ENCODE measurements around the gene ULK2. TPM values are rescaled to one million over a fixed set of nuclear protein-coding genes. Genes with fewer than 3 reads are reported as not detected.
A peak's percentile ranks its signal among the peaks of the same experiment; 100 is the strongest.

Gene ULK2
- total and polyA plus RNA-seq, 2 donors (not counting 1 experiment from before 2014, with no cell fraction given): 2.0 to 2.9 TPM

DNA sequence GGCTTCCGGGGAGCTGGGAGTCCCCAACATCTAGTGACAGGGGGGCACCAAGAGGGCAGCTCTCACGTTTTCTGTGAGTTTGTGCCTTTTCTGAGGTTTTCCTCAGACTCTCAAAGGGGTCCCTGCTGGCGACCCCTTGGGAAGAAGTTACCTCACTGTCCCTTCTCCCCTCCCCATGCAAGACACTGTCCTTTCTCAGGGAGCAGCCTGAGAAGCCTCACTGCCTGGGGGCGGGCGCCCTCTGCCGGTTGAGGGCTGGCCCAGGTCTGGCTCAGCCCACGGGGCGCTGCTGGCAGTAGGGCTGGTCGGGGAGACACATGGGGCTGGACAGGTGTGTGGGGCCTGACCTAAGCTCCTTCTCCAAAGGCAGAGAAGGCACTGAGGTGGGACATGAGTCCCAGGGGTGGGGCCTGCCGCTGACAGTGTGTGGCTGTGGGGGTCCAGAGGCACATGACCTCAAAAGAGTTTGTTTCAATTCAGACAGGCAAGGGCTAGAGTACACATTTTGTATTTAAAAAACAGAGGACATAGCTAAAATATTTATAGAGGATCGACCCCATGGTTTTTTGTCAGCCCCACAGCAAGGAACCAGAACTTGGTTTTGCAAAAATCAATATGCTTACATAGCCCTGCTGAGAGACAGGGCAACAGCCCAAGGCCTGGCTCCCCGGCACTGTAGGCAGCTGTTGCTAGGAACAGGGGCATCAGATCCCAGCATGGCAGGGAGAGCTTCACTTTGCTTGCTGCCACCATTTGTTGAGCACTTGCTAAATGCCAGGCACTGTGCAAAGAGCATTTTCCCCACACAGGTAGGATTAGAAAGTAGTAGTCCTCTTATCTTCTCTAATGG, 101.1 kb downstream of the ULK2 start:
- Mint-ChIP-seq H3K27me3 (no peaks in the 10 kb centered on the region), H3K4me3 (no peak overlapping the region), H3K4me1 (no peaks in the 10 kb centered on the region), H3K9me3 (ENCODE audit: insufficient read depth) (no peaks in the 10 kb centered on the region), H3K27ac (peak overlapping the region; percentile 50)
- ChIA-PET CTCF (interaction anchor here (0.6 to 10.7 kb wide), 22 partner anchors 8 to 1406 kb away, joined by 3 to 285 read pairs (median 4); partner anchors contain the start of genes ALDH3A2 and B9D1), POLR2A (no interaction called here)
- Histone ChIP-seq H4K20me1 (ENCODE audit: control insufficient read depth, insufficient read depth, low read length, poor library complexity, severe bottlenecking) (no peaks in the 10 kb centered on the region), H3K27ac (ENCODE audit: low read length in 2 of 2) (no peak overlapping the region), H2AFZ (ENCODE audit: insufficient read depth, low read depth, low read length, poor library complexity, severe bottlenecking) (peak overlapping the region; percentile 42), H3K9me3 (ENCODE audit: control extremely low read depth in 1 of 3, control insufficient read depth in 2 of 3, insufficient read depth in 1 of 3, low read length in 2 of 3) (no peaks in the 10 kb centered on the region), H3K4me1 (ENCODE audit: control insufficient read depth in 2 of 2, insufficient read depth in 2 of 2, low read length in 2 of 2) (peaks cover 0 to 7% of the 10 kb centered on the region in 2 donors), H3K4me3 (ENCODE audit: control extremely low read depth in 1 of 5, extremely low read depth in 1 of 5, insufficient read depth in 1 of 5, low read depth in 2 of 5, low read length in 4 of 5) (no peak overlapping the region), H3K79me2 (ENCODE audit: control insufficient read depth, insufficient read depth, low read length) (no peaks in the 10 kb centered on the region), H3K9ac (ENCODE audit: low read length) (no peak overlapping the region), H3K36me3 (replicated peaks in 1 of 2; ENCODE audit: control extremely low read depth in 1 of 2, control insufficient read depth in 1 of 2, extremely low read depth in 1 of 2, insufficient read depth in 2 of 2, low read length in 1 of 2) (no peaks in the 10 kb centered on the region), H3K27me3 (replicated peaks in 1 of 4; ENCODE audit: control extremely low read depth in 1 of 4, control insufficient read depth in 3 of 4, insufficient read depth in 4 of 4, low read length in 3 of 4) (no peaks in the 10 kb centered on the region), H3K4me2 (replicated peaks; ENCODE audit: low read depth, low read length, poor library complexity, severe bottlenecking) (no peak overlapping the region)
- 18% methylated on average over 10 of the region's 12 CpGs for WGBS (ENCODE audit: insufficient coverage)
- intact Hi-C loops (cut with micrococcal nuclease): loop anchor here (1.0 to 2.0 kb wide), 3 partner anchors 118 to 403 kb away; partner anchors contain the start of gene ALDH3A2
- peak; percentile 80 for DNase-seq
- ATAC-seq (ENCODE audit: low read depth): peak; percentile 88
- no peak for TF ChIP-seq EZH2 (IDR thresholded peaks at IDR 0.05; ENCODE audit: borderline replicate concordance, insufficient read depth, low read depth, low read length, poor library complexity, severe bottlenecking)
- TF ChIP-seq, protein P1, sequence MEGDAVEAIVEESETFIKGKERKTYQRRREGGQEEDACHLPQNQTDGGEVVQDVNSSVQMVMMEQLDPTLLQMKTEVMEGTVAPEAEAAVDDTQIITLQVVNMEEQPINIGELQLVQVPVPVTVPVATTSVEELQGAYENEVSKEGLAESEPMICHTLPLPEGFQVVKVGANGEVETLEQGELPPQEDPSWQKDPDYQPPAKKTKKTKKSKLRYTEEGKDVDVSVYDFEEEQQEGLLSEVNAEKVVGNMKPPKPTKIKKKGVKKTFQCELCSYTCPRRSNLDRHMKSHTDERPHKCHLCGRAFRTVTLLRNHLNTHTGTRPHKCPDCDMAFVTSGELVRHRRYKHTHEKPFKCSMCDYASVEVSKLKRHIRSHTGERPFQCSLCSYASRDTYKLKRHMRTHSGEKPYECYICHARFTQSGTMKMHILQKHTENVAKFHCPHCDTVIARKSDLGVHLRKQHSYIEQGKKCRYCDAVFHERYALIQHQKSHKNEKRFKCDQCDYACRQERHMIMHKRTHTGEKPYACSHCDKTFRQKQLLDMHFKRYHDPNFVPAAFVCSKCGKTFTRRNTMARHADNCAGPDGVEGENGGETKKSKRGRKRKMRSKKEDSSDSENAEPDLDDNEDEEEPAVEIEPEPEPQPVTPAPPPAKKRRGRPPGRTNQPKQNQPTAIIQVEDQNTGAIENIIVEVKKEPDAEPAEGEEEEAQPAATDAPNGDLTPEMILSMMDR (IDR thresholded peaks at IDR 0.05): peak; percentile 97

DNA sequence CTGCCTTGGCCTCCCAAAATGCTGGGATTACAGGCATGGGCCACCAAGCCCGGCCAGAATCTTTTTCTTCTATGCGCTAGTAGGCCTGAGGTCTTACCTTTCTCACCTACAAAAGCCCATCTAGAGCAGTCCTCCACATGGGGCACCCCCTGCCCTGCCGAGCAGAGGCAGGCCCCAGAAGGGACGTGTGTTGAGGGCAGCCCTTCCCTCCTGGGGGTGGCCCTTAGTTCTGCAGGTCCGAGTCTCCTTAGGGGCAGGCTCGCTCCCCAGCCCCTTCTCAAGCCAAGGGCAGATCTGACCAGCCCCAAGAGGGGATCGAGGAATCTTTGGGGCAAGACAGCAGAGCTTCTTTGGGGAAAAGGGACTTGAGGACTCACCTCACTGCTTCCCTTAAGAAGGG, 101.7 kb downstream of the ULK2 start:
- ChIA-PET CTCF (interaction anchor here (0.7 to 10.7 kb wide), 17 partner anchors 8 to 448 kb away, joined by 3 to 285 read pairs (median 4); partner anchors contain the start of gene B9D1), POLR2A (no interaction called here)
- Mint-ChIP-seq H3K27me3 (no peaks in the 10 kb centered on the region), H3K4me1 (no peaks in the 10 kb centered on the region), H3K27ac (no peak overlapping the region), H3K4me3 (no peak overlapping the region), H3K9me3 (ENCODE audit: insufficient read depth) (no peaks in the 10 kb centered on the region)
- Histone ChIP-seq H3K27ac (ENCODE audit: low read length in 2 of 2) (no peak overlapping the region), H3K4me2 (replicated peaks; ENCODE audit: low read depth, low read length, poor library complexity, severe bottlenecking) (no peak overlapping the region), H3K4me1 (ENCODE audit: control insufficient read depth in 2 of 2, insufficient read depth in 2 of 2, low read length in 2 of 2) (peaks cover 0 to 7% of the 10 kb centered on the region in 2 donors), H3K9me3 (ENCODE audit: control extremely low read depth in 1 of 3, control insufficient read depth in 2 of 3, insufficient read depth in 1 of 3, low read length in 2 of 3) (no peaks in the 10 kb centered on the region), H3K27me3 (replicated peaks in 1 of 4; ENCODE audit: control extremely low read depth in 1 of 4, control insufficient read depth in 3 of 4, insufficient read depth in 4 of 4, low read length in 3 of 4) (no peaks in the 10 kb centered on the region), H2AFZ (ENCODE audit: insufficient read depth, low read depth, low read length, poor library complexity, severe bottlenecking) (no peak overlapping the region), H3K4me3 (ENCODE audit: control extremely low read depth in 1 of 5, extremely low read depth in 1 of 5, insufficient read depth in 1 of 5, low read depth in 2 of 5, low read length in 4 of 5) (no peak overlapping the region), H3K9ac (ENCODE audit: low read length) (no peak overlapping the region), H4K20me1 (ENCODE audit: control insufficient read depth, insufficient read depth, low read length, poor library complexity, severe bottlenecking) (no peaks in the 10 kb centered on the region), H3K36me3 (replicated peaks in 1 of 2; ENCODE audit: control extremely low read depth in 1 of 2, control insufficient read depth in 1 of 2, extremely low read depth in 1 of 2, insufficient read depth in 2 of 2, low read length in 1 of 2) (no peaks in the 10 kb centered on the region), H3K79me2 (ENCODE audit: control insufficient read depth, insufficient read depth, low read length) (no peaks in the 10 kb centered on the region)
- DNase-seq (no peak), ATAC-seq (ENCODE audit: low read depth) (no peak)
- intact Hi-C loops (cut with micrococcal nuclease): loop anchor here (1.0 to 2.0 kb wide), 3 partner anchors 117 to 403 kb away; partner anchors contain the start of gene ALDH3A2
- TF ChIP-seq EZH2 (IDR thresholded peaks at IDR 0.05; ENCODE audit: borderline replicate concordance, insufficient read depth, low read depth, low read length, poor library complexity, severe bottlenecking): no peak
- TF ChIP-seq, protein P1 (IDR thresholded peaks at IDR 0.05): no peak
- WGBS (ENCODE audit: insufficient coverage): 85% methylated on average over 6 of the region's 7 CpGs

Data from B cell (primary cell).